Measurements from ENCODE around the gene RTKN. TPM values are rescaled to one million over a fixed set of nuclear protein-coding genes. Genes with fewer than 3 reads are reported as not detected.
A peak's percentile ranks its signal among the peaks of the same experiment; 100 is the strongest.
"Not testable (repeated sequence)": the region's sequence is repeated elsewhere in the genome, so short reads cannot be mapped to it uniquely, and the experiment has no call there.

RTKN gene
- total and polyA plus RNA-seq, 12 donors, result 7.4 to 35.6 (median 14.1) TPM

GRCh38 chr2:74486141-74486540 lies 44.4 kb upstream of the RTKN start:
- WGBS, 4 donors, result 81 to 95% (median 91%) methylated on average over 2 of the region's 2 CpGs
- Histone ChIP-seq H3K4me1 (replicated peaks in 1 of 2) (peaks cover 13 to 20% of the 10 kb centered on the region in 2 donors), H3K27ac (no peak overlapping the region), H3K9me3 (replicated peaks in 1 of 3) (no peaks in the 10 kb centered on the region), H3K27me3 (no peaks in the 10 kb centered on the region), H3K4me3 (no peak overlapping the region), H3K36me3 (replicated peaks in 1 of 2) (peaks cover 0 to 31% of the 10 kb centered on the region in 2 donors)
- TF ChIP-seq CTCF (IDR thresholded peaks at IDR 0.05) (no peak), POLR2A (IDR thresholded peaks at IDR 0.05) (no peak)
- DNase-seq, result no peak
- intact Hi-C loops (cut with DNase I), result loop anchor here in 1 of 2 donors (5.0 kb wide), 1 partner anchor 41 kb away; the partner anchor contains the start of genes AUP1, DQX1 and HTRA2

GRCh38 chr2:74483675-74484164 lies 42.0 kb upstream of the RTKN start:
- not testable (repeated sequence) for H3K9me3 ChIP-seq (replicated peaks in 1 of 3); DNase-seq; H3K27me3 ChIP-seq; H3K27ac ChIP-seq
- Histone ChIP-seq H3K36me3 (replicated peaks in 1 of 2) (peaks cover 0 to 31% of the 10 kb centered on the region in 2 donors), H3K4me1 (replicated peaks in 1 of 2) (peaks cover 13 to 25% of the 10 kb centered on the region in 2 donors), H3K4me3 (peak overlapping the region in 3 of 4 donors; percentile 72 to 94 (median 84))
- intact Hi-C loops (cut with DNase I), result loop anchor here (5.0 kb wide), 1 partner anchor 104 kb away; no protein-coding TSS in a partner anchor
- WGBS, 4 donors, result 65 to 74% (median 70%) methylated on average over 19 of the region's 19 CpGs

- H3K4me1 ChIP-seq (replicated peaks in 1 of 2), result peaks cover 13 to 25% of the 10 kb centered on the region in 2 donors
- H3K27ac ChIP-seq, result peak within 1 kb of the TSS; percentile 62 to 93 (median 83)
- 0 to 1% (median 1%) methylated on average over 16 to 50 of the region's 50 CpGs for WGBS, 4 donors
- DNase-seq, result peak; percentile 95 to 99 (median 97)
- H3K36me3 ChIP-seq (replicated peaks in 1 of 2), result peaks cover 0 to 31% of the 10 kb centered on the region in 2 donors
- TF ChIP-seq CTCF (IDR thresholded peaks at IDR 0.05) (peak; percentile 67 to 95 (median 88)), POLR2A (IDR thresholded peaks at IDR 0.05) (peak; percentile 29 to 45)
- peak within 1 kb of the TSS; percentile 72 to 99 (median 89) for H3K4me3 ChIP-seq
- no peaks in the 10 kb centered on the region for H3K27me3 ChIP-seq
- intact Hi-C loops (cut with DNase I), result loop anchor here (5.0 kb wide), 1 partner anchor 104 kb away; no protein-coding TSS in a partner anchor
- no peaks in the 10 kb centered on the region for H3K9me3 ChIP-seq (replicated peaks in 1 of 3)
Observed at GRCh38 chr2:74482801-74483674, 41.3 kb upstream of the RTKN start, which contains the start of the genes CCDC142 and TTC31. Gene CCDC142 (minus strand): TSS chr2:74482998. CDS start chr2:74482837, 161 bp downstream. Gene TTC31 (plus strand): TSS chr2:74483081. CDS start chr2:74483096, 15 bp downstream.

- no peaks in the 10 kb centered on the region for H3K27me3 ChIP-seq
- H3K4me1 ChIP-seq (replicated peaks in 1 of 2), result peaks cover 13 to 25% of the 10 kb centered on the region in 2 donors
- peaks cover 0 to 30% of the 10 kb centered on the region in 2 donors for H3K36me3 ChIP-seq (replicated peaks in 1 of 2)
- WGBS, 4 donors, result 1 to 8% (median 2%) methylated on average over 12 to 80 of the region's 80 CpGs
- intact Hi-C loops (cut with DNase I), result loop anchor here (5.0 kb wide), 1 partner anchor 105 kb away; no protein-coding TSS in a partner anchor
- TF ChIP-seq POLR2A (IDR thresholded peaks at IDR 0.05) (no peak), CTCF (IDR thresholded peaks at IDR 0.05) (no peak)
- peak overlapping the region in 4 of 5 donors; percentile 74 to 93 (median 87) for H3K27ac ChIP-seq
- H3K9me3 ChIP-seq (replicated peaks in 1 of 3), result no peaks in the 10 kb centered on the region
- peak overlapping the region; percentile 72 to 99 (median 89) for H3K4me3 ChIP-seq
- peak in 5 of 7 donors; percentile 37 to 68 (median 55) for DNase-seq
Observed at GRCh38 chr2:74481961-74482800, 40.4 kb upstream of the RTKN start.

Measured in adrenal gland (tissue), 12 donors.